Endothelial cell of umbilical vein (primary cell): ENCODE measurements around the gene SLC25A26.
"Not testable (repeated sequence)": the region's sequence is repeated elsewhere in the genome, so short reads cannot be mapped to it uniquely, and the experiment has no call there.

Source experiments
- CTCF ChIP-seq, 2 donors: IDR thresholded peaks; 1 replicate in 1 of 2; 2 replicates in 1 of 2; pipeline ENCODE4 v1.5.1; 2011; ENCODE audit warnings: low read length in 2 of 2, mild to moderate bottlenecking in 2 of 2, moderate library complexity in 2 of 2, control low read depth in 1 of 2, inconsistent platforms in 1 of 2, low read depth in 1 of 2; ENCODE audit not compliant: insufficient read depth in 1 of 2; ENCODE audit errors: extremely low read depth in 1 of 2
- EZH2 ChIP-seq: IDR thresholded peaks from 2 replicates; pipeline ENCODE4 v1.6.1; 2012; ENCODE audit warnings: borderline replicate concordance, low read depth, mild to moderate bottlenecking, moderate library complexity, low read length, inconsistent platforms; ENCODE audit not compliant: severe bottlenecking
- FOS ChIP-seq: IDR thresholded peaks from 2 replicates; pipeline ENCODE4 v1.6.1; 2011; ENCODE audit warnings: mild to moderate bottlenecking, low read length, moderate library complexity, borderline replicate concordance; ENCODE audit not compliant: insufficient read depth
- GATA2 ChIP-seq: IDR thresholded peaks from 2 replicates; pipeline ENCODE4 v1.7.0; 2011; ENCODE audit warnings: low read depth, mild to moderate bottlenecking, moderate library complexity, mixed read lengths, low read length; ENCODE audit not compliant: insufficient read length, insufficient read depth
- JUN ChIP-seq: IDR thresholded peaks from 2 replicates; pipeline ENCODE4 v1.6.1; 2011; ENCODE audit warnings: borderline replicate concordance, low read depth; ENCODE audit not compliant: insufficient read length, insufficient read depth
- MYC ChIP-seq: IDR thresholded peaks from one replicate; pipeline ENCODE4 v1.6.1; 2011; ENCODE audit warnings: mild to moderate bottlenecking, low read depth, low read length
- POLR2A ChIP-seq: IDR thresholded peaks from 2 replicates; pipeline ENCODE4 v1.6.1; 2012; ENCODE audit warnings: low read depth, mild to moderate bottlenecking, control low read depth, low read length
- POLR2AphosphoS5 ChIP-seq: IDR thresholded peaks from 2 replicates; pipeline ENCODE4 v1.6.1; 2012; ENCODE audit warnings: low read depth, mild to moderate bottlenecking, control low read depth, low read length, moderate library complexity; ENCODE audit not compliant: insufficient read depth
- TF ChIP-seq, protein P1 (sequence below): IDR thresholded peaks from 2 replicates; pipeline ENCODE4 v1.6.1; 2011; ENCODE audit not compliant: insufficient read depth, insufficient read length

GRCh38 chr3:66291922-66292321 lies 71.1 kb downstream of the SLC25A26 start:
- not testable (repeated sequence) for TF ChIP-seq CTCF (IDR thresholded peaks at IDR 0.05; ENCODE audit: extremely low read depth in 1 of 2, insufficient read depth in 1 of 2, low read depth in 1 of 2, low read length in 2 of 2); EZH2; MYC; JUN; FOS; POLR2AphosphoS5; POLR2A; GATA2
- TF ChIP-seq, protein P1, sequence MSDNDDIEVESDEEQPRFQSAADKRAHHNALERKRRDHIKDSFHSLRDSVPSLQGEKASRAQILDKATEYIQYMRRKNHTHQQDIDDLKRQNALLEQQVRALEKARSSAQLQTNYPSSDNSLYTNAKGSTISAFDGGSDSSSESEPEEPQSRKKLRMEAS, result not testable (repeated sequence)
